Stomach (tissue), 4 donors: ENCODE data around the gene ZNF638.

Experiments used
- EP300 ChIP-seq: sonication (generic); formaldehyde crosslinking; IDR thresholded peaks from one replicate; pipeline ENCODE4 v1.6.1; 2017; ENCODE audit warnings: antibody characterized with exemption
- POLR2A ChIP-seq, 4 donors: fragments of 450-650 bp; IDR thresholded peaks; one replicate each; pipeline ENCODE4 v1.6.1; 2016; ENCODE audit warnings: antibody characterized with exemption in 4 of 4, control low read depth in 2 of 4, mild to moderate bottlenecking in 1 of 4, moderate library complexity in 1 of 4
- POLR2AphosphoS5 ChIP-seq, 3 donors: sonication (generic); formaldehyde crosslinking; IDR thresholded peaks; one replicate each; pipeline ENCODE4 v1.6.1; 2016; ENCODE audit warnings: antibody characterized with exemption in 3 of 3
- TF ChIP-seq, protein P1 (sequence below), 7 experiments: fragments of 450-650 bp in 4 of 7; fragments of 200-600 bp in 3 of 7; sonication (generic) in 3 of 7; IDR thresholded peaks; one replicate each; pipeline ENCODE4 v1.5.1; 2016 to 2019; ENCODE audit warnings: antibody characterized with exemption in 7 of 7, control low read depth in 2 of 7, mild to moderate bottlenecking in 1 of 7

DNA sequence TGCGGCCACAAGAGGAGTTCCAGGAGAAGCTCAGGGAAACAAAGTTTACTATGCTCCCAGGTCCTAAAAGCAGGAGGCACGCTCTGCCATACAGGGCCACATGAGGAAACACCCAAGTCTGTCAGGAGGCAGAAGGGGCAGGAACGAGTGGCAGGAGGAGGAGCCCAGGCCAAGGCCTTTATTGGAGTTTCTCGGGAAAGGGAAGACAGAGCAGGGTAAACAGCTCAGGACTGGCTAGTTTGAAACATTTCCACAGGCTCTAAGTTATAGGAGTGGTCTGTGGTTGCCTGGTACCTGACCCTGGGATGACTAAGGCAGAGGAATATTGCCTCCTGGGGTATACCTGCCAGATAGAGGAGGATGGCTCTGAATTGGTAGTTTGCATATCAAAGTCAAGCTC is 3.7 kb upstream of the ZNF638 start:
- TF ChIP-seq EP300 (no peak), POLR2AphosphoS5 (IDR thresholded peaks at IDR 0.05) (no peak), POLR2A (IDR thresholded peaks at IDR 0.05) (no peak)
- TF ChIP-seq, protein P1, sequence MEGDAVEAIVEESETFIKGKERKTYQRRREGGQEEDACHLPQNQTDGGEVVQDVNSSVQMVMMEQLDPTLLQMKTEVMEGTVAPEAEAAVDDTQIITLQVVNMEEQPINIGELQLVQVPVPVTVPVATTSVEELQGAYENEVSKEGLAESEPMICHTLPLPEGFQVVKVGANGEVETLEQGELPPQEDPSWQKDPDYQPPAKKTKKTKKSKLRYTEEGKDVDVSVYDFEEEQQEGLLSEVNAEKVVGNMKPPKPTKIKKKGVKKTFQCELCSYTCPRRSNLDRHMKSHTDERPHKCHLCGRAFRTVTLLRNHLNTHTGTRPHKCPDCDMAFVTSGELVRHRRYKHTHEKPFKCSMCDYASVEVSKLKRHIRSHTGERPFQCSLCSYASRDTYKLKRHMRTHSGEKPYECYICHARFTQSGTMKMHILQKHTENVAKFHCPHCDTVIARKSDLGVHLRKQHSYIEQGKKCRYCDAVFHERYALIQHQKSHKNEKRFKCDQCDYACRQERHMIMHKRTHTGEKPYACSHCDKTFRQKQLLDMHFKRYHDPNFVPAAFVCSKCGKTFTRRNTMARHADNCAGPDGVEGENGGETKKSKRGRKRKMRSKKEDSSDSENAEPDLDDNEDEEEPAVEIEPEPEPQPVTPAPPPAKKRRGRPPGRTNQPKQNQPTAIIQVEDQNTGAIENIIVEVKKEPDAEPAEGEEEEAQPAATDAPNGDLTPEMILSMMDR (IDR thresholded peaks at IDR 0.05), result no peak
